ENCODE measurements around the gene UNC5B.
A peak's percentile ranks its signal among the peaks of the same experiment; 100 is the strongest.

The UNC5B gene

DNA sequence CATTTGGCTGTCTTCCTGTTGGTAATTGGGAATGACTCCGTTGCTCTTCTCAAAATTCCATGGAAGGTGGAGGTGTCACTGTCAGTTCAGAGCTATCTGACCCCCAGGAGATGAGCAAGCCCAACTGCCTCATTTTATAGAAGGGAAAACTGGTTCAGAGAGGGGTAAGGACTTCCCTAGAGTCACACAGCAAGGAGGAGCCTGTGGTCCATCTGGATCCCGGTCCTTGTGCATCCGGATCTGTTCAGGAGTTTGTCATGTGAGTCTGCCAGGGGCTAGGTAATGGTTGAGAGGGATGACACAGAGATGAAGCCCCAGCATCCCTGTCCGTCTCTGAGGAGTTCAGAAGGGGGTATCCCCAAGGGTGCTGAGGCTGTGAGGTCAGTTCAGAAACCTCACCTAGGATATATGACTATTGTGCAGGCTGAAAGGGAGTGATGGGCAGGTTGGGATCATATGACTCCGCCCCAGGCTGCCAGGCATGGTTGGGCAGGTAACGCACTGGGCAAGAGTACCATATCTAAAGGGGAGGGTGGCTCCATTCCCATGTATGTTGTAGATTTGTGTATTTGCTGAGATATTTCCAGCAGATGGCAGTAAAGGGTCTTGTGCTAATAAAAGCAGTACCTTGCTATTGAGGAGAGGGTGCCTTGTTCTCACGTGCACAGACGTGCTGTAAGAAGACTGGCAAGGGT lies 90.7 kb downstream of the UNC5B start:
- DNase-seq, result no peak

DNA sequence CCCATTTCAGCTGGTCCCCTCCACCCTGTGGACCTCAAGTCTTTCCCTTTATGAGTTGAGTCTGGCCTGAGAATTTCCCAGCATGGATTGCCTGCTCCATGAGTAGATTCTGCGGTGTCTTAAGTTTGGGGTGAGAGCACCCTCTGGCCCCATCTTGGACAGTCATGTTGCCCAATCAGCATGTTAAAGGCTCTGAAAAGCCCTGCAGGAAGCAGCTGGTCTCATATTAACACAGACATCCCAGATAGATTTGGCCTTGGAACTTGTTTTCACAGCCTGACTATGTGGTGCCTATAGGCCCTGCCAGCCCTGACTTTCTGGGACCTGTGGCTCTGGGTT lies 91.2 kb downstream of the UNC5B start:
- no peak for DNase-seq

DNA sequence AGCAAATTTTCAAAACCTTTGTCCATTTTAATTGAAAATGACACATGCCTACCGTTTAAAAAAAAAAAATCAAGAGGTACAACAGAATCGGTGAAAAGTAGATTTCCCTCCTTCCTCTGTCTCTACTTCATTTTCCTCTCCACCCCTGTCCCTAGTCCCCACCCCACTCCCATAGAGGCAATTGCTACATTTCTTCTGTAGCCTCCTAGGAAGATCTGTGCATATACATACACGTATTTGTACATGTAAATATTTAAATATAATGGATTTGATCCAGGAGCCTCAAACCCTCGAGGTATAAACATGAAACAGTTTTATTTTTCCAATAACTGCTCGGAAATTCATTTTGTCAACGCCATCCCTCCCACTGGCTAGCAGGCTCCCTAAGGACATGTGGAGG lies 92.5 kb downstream of the UNC5B start:
- no peak for DNase-seq

DNA sequence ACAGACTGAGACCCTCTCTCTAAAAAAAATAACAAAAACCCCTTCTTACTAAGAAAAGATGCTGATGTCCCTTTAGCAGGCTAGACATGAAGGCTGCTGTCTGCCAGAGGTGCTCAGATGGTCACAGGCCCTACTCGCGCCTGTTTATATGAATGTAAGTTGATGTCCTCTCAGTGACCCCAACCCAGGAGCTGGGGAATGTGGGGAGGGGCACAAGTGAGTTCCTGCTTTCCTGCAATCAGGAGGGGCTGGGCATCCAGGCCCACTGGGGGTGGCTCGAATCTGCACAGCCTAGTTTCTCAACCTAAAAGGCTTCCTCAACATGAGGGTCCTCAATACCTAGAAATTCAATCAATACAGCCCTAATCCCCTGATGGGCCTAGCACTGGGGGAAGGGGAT lies 94.6 kb downstream of the UNC5B start:
- no peak for DNase-seq

DNA sequence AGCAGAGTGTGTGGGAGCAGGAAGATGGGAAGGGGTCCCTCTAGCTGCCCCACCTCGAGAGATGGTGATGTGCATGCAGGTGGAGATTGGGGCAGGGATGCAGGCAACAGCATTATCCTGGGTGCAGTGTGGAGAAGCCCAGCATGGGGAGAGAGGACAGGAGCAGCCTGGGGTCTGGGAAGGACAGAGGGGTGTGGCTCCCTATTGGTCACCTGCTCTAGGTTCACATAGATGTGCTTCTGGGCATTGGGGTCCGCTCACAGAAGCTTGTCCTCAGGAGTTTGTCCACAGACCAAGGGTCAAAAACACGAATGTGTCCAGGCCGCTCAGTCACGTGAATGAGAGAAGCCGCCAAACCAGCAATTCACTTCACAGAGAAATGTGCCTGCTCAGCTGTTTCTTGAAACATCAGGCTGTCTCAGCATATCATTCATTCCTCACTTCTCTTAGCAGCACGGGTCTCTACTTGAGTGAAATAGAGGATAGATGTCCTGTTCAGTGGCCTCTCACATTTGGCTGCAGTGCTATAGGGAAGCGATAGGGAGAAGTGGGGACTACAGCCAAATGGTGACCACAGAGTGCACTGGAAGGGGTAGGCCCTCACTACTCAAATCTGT lies 95.2 kb downstream of the UNC5B start:
- DNase-seq, result no peak

DNA sequence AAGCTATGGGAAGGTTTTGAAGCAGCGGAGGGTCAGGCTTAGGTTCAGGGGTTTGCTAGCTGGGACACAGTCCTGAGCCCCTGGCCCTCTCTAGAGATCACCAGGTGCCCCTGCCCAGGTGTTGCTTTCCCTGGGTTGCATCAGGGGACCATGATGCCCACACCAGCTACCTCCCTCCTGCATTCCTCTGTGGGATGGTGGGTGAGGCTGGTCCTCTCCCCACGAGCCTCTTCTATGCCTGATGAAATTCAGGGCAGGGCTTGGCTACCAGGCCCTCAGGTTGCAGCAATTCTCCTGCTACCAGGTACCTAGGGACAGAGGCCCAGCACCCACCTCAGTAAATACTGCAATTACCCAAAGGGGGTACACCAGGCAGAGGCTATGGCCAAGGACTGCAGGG lies 95.9 kb downstream of the UNC5B start:
- no peak for DNase-seq

DNA sequence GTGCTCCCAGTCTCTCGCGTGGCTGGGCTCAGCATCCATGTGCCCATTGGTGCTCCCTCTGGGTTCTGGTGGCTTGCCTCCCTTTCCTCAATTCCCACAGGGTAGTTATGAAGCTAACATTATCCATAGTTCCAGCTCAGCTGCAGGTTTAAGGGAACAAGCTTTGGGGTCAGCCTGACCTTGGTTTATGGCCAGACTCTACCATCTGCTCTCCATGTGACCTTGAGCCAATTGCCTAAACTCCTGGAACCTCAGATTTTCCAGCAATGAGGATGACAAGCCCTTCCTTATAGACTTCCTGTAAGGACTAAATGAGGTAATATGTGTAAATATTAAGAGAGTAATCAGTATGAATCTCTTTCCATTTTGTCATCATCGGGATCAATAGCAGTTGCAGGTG lies 96.6 kb downstream of the UNC5B start:
- no peak for DNase-seq

DNA sequence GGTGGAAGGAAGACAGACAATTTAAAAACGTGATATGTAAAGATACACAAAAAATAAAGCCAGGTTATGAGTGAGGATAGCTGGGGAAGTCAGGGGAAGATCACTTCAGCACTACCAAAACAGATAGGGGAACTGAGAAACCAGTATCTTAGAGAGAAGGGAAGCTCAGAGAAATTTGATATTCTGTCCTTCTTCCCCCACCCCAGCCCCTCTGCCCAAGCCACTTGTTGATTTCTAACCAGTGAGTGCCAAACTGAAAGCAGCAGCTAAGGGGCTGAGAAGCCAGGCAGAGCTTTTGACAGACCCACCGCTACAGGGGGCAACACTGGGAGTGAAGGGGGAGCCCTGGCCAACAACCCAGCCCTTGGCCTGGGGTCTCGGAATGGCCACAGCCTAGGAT lies 97.5 kb downstream of the UNC5B start:
- no peak for DNase-seq

DNA sequence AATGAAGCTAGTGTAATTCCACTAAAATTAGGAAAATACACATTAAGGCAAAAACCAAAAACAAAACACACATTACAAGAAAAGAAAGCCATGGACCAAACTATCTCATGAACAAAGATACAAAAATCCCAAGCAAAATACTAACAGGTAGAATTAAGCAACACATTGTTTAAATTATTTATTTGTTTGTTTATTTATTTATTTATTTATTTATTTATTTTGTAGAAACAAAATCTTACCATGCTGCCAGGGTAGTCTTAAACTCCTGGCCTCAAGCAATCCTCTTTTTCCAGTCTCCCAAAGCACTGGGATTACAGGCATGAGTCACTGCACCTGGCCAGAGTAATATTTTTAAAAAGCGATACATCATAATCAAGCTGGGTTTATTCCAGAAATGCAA lies 99.8 kb downstream of the UNC5B start:
- DNase-seq, result no peak

DNA sequence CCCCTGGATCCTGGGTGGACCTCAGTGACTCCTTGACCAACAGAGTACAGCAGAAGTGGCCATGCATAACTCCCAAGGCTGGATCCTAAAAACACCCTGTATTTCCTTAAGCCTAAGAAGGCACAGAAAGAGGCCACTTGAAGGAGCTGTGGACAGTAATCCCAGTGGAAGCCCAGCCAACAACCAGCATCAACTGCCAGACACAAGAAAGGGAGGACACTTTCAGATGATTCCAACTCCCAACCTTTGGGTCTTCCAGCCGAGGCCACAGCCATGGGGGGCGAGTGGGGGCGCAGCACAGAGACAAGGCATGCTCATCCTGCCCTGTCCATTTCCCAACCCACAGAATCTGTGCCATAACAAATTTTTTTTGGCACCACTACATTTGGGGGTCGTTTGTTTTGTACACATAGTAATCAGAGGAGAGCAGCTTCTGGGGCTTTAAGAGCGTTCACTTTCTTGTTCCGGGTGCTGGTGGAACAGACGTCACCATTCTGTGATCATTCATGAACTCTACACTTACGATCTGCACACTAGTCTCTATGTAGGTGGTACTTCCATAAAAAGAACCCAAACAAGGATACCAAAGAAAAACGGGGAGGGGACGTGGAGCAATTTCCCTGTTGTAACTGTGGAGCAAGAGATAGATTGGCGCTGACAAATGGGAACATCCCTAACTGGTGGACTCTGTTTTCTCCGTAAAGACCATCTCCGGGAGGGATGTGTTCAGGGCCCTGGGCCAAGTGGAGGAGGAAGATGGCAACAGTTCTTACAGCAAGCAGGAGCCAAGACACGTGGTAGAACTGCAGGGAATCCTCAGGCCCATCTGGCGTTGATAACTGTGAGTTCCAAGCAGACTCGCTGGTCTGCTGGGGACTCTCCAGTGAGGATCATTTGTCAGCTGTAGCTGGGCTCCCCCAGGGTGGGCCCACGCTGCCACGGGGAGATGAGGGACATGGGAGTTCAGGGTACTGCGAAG lies 100.7 kb downstream of the UNC5B start:
- DNase-seq, result no peak

DNA sequence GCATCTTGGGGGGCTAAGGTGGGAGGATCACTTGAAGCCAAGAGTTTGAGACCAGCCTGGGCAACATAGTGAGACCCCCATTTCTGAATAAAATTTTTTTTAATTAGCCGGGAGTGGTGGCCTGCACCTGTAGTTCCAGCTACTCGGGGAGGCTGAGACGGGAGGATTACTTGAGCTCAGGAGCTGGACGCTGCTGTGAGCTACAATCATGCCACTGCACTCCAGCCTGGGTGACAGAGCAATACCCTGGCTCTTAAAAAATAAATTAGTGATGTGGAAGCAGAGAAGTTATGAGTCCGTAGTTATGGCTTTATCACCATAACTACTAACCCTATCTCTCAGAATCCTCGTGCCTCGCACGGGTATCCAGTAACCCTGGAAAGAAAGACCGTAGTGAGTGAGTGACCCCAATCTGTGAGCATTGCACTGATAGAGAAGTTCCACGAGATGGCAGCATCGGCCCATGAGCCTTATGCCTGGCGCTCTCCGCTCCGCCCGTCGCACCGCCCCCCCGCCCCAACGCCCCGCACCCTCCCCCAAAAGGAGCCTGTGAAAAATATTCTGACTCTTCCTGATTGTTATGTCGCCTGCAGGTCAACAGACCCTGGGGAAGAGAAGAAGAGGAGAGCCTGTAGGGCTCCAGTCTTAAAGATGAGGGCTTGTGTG lies 101.8 kb downstream of the UNC5B start:
- DNase-seq, result peak; percentile 53

DNA sequence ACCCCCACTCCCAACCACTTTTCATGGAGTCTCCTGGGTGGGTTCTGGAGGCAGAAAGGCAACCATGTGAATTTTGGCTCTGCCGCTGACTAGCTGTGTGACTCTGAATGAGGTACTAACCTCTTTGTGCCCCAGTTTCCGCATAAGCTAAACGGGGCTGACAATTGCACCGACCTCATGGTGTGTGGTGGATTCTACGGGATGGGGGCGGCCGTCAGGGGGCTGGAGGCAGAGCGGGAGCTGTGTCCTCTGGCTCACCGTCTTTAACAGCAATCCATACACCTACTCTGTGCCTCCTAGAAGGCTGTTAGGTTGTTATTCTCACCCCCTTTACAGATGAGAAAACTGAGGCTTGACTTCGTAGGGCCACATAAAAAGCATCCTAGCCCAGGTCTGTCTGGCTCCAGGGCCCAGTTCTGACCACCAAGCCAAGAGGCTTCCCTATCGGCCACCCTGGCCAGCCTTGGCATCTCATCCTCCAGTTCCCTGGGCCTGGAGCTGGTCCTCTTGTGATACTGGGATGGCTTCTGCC lies 102.4 kb downstream of the UNC5B start:
- DNase-seq, result no peak

DNA sequence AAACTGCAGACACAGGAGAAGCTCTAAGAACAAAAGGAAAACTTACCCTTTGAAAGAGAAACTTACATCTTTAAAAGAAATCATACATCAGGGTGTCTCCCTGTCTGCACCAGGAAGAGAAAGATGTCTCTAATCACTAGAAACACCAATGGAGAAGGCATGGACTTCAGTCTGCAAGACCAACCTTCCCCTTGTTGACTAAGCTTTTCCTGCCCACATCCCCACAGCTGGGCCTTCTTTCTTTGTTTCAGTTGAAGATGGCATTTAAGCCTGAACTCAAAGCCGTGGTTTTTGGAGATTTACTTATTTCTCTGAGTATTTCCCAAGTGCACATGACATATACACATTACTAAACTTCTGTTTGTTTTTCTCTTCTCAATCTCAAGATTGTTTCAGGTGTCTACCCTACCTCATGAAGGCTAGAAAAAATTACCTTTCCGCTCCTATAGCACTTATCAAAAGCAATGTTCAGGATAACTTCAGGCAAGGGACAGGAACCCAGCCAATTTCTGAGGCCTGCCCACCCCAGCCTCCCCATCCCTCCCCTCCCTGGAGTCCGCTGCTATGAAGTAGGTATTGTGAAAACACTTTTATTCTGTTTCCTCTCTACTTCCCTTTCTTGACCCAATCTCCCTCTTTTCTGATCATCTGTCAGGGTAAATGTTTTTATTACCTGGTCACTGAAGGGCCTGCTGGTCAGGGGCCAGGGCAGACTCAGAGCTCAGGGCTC lies 103.9 kb downstream of the UNC5B start:
- DNase-seq, result no peak

DNA sequence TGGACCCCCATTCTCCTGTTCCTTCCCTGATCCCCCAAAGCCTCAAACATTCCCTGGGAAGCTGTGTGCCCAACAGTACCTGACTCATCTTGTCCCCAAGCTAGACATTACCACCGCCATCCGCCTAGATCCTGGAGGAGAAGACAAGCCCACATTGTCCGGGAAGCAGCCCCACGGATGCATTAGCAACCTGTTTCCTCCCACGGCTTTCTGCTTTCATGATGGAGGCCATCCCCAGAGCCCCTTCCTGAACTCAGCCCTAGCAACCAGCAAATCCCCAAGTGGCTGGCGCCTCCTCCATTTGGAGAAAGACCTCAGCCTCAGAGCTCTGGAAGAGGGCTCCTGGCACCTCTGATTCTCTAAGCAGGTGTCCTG lies 104.4 kb downstream of the UNC5B start:
- no peak for DNase-seq

DNA sequence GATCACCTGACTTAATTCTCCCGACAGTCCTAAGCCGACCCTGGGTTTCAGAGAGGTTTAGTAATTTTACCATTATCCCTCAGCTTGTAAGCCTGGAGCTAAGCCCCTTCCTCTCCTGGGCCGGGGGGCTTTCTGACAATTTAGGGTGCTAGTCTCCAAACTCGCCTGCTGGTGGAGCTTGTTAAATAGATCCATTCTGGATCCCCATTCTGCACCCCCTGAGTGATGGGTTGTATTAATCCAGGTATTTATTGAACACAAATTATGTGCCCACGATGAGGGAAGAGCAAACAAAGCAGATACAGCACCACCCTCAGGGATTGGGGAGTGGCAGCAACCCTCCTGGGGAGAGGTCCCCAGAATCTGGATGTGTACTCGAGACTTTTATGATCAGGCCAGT lies 105.4 kb downstream of the UNC5B start:
- DNase-seq, result no peak

DNA sequence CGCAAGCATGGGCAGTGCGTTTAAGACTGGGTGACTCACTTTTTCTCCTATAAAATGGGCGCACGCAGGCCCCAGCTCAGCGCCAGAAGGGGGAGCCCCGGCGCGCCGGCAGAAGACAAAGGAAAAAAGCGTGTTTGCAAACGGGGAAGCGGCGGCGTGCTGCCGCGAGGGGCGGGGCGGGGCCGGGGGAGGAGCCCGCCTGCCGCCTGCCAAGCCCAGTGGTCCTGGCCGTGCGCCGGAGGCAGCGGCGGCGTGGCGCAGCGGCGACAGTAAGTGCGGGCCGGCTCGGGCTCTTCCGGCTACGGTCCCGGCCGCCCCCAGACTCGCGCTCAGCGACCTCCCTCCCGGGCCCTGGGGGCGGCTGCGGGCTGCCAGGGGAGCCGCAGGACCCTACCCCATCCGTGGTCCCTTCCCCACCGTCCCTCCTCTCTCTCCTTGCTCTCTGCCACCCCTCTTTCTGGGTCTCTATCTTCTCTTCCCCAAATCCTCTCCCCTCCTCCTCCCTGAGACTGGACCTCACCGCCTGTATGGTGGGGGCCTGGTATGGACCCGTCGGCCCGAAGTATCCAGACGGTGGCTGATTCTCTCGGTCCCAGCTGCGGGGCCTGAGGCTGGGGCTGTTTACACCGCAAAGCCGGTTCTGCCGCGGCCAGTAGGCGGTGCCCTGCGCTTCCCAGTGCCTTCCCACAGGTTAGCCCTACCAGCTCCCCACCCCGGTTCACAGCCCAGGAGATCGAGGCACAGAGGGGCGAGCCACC lies 106.9 kb downstream of the UNC5B start, which contains the start of gene SLC29A3:
Gene SLC29A3, plus strand, starts transcription at position 218 of the 758 bp plus-strand sequence. Its CDS starts 51 bp downstream, at position 269.
- DNase-seq, result peak; percentile 75

DNA sequence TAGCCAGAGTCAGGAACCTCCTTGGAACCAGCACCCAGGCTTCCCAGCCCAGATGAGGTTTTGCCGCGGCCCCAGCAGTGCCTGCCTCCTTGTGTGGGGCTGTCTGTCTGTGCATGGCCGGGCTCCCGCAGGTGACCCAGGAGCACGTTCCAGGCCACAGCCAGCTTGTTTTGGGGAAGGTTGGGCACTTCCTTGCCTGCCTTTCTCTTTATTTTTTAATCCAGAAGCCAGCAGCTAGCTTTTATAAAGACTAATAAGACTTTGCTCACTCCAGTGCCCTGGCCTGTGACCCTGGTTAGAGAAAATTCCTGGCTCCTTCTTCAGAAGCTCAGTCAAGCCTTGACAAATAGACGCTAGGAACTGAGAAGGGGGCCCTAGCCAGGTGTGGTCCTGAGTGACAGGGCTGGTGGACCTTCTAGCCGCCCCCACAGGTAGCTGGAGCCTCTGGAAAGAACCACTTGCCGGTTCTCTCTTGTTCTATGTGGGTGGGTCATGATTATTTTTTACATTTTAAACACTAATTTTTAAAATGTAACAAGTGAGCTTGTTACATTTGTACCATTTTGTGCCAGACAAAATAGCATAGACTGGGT lies 107.5 kb downstream of the UNC5B start:
- DNase-seq, result no peak

DNA sequence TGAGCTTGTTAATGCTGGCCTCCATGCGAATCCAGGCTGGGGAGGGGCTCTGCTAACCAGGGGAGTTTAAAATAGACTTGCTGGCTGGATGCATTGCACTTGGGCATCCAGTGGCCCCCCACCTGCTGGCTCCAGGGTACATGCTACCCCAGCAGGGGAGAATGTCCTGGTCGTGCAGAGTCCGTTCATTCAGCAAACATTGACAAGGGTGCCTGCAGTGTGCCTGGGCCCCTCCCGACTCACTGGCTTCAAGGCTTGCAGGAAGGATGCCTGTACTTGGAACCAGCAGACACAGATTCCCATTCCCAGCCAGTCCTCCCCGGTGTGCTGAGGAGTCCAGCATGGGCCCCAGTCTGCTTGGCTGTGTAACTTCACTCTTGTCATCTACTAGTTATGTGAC lies 108.2 kb downstream of the UNC5B start:
- DNase-seq, result no peak

DNA sequence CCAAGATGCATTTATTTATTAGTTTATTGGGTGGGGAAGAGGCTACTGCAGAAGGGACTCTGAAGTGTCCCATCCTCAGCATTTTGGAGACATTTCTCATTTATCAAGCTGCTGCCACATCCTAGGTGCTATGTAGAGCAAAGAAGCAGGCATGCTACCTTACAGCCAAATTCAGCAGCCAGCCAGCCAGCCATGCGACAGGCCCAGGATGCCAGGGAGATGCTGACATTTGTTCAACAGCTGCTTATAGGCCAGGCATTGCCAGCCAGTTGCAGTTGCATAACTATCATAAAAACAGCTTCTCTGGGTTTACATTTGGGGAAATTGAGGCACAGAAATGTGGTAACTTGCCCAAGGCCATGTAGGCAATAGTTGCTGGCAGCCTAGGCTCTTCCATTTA lies 109.0 kb downstream of the UNC5B start:
- no peak for DNase-seq

DNA sequence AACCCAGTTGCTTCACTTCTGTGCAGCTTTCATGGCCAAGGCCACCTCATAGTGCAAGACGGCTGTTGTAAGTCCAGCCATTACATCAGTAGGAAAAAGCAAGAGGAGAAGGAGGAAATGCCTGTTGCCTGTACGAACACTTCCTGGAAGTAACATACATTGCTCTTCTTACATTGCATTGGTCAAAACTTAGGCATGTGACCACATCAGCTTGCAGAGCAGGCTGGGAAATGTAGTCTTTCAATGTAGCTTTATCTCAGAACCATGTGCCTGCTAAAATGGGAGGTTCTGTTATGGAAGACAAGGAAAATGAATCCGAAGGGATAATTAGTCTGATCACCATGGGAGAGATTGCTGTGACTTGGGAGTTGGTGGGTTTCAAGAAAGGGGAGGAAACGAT lies 111.0 kb downstream of the UNC5B start:
- no peak for DNase-seq

DNA sequence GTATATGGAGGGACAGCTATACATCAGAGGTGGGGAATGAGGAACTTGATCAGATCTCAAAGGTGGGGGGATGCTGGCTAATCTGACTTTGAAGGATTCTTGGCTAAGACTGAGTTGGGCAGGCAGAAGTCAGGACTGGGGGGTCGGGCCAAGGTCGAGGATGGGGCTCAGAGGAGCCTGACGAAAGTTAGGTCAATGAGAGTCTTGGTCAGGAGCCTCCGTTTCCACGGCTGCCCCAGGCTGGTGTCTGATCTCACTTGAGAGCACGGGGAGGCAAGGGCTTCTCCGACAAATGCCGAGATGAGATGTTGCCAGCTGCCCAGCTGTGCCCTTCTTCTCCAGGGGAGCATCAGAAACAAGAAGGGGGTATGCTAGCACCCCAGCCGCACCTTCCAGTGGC lies 112.4 kb downstream of the UNC5B start:
- DNase-seq, result no peak

Measured in T-helper 9 cell (primary cell).